ENCODE data around the gene ARHGAP33.
"Not testable (repeated sequence)": the region's sequence is repeated elsewhere in the genome, so short reads cannot be mapped to it uniquely, and the experiment has no call there.

The ARHGAP33 gene

DNA sequence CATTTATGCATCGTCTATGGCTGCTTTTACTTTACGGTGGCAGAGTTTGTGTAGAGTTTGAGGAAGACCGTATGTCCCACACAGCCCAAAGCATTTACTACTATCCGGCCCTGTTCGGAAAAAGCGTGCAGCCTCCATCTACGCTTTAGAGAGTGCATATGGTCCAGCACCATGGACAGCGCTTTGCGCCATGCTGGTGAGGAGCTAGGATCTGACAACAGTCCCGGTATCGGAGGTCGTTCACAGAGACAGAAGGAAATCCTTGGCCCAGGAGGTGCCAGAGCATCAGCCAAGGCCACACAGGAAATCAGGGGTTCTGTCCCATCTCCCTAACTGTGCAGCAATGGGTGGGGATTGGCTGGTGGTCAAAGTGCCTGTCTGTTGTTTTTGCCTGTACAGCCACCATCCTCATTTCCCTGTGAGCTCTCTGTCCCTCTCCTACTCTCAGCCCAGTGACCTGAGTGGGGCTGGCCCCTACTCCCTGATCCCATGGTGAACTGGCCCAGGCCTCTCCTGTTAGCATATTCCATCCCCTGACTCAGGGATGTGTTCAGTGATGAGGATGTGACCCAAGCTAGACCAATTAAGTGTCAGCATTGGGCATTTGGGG, 53.4 kb downstream of the ARHGAP33 start:
- peak; percentile 71 for DNase-seq (ENCODE audit: insufficient read length, low spot score)

DNA sequence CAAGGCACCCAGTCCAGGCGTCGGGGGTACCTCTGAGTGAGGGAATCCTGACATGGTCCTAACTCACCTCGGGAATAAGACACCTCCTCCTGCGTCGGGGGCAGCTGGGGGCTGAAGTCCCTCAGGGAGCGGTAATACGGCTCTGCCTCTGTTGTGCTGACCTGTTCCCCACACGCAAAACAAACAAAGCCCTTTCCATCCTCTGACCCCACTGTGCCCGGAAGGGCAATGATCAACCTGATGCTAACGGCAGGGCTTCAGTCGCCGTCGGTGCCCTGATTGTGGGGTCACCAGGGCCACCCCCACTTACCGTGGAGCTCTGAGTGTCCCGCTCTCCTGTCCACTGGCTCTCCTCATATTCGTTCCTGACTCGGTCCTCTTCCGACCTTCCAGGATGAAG, 55.6 kb downstream of the ARHGAP33 start:
- FAIRE-seq (no peak), DNase-seq (ENCODE audit: insufficient read length, low spot score) (no peak)

More for the DNA sequence above, 53.4 kb downstream of the ARHGAP33 start:
- FAIRE-seq = peak; percentile 48

DNA sequence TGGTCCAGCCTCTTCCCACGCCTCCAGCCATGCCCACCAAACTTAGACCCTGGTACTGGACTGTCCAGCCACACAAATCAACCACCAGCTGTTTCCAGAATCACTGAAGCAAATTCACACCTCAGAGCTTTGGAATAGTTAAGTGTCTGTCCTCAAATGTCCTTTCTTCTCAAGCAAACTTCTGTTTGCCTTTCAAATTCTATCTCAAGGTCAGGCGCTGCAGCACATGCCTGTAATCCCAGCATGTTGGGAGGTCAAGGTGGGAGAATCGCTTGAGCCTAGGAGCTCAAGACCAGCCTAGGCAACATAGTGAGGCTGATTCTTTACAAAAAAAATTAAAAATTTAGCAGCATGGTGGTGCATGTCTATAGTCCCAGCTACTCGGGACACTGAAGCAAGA, 56.7 kb downstream of the ARHGAP33 start:
- no peak for DNase-seq (ENCODE audit: insufficient read length, low spot score)
- no peak for FAIRE-seq

DNA sequence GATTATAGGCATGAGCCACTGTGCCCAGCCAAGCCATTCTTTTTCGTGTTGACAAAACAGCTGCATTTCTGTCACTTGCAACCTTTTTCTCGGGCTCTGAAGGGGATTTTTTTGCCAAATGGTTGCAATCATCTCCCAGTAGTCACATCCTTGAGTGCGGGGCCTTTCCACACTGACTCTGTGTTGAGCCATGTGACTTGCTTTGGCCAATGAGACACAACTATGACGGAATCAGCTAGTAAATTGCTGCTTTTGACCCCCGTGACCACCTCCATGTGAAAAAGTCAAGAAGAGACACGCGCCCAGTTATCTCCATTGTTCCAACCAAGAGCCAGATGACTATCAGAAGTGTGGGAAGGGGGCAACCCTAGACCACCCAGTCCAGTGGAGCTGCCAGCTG, 58.6 kb downstream of the ARHGAP33 start:
- FAIRE-seq (no peak), DNase-seq (ENCODE audit: insufficient read length, low spot score) (no peak)

DNA sequence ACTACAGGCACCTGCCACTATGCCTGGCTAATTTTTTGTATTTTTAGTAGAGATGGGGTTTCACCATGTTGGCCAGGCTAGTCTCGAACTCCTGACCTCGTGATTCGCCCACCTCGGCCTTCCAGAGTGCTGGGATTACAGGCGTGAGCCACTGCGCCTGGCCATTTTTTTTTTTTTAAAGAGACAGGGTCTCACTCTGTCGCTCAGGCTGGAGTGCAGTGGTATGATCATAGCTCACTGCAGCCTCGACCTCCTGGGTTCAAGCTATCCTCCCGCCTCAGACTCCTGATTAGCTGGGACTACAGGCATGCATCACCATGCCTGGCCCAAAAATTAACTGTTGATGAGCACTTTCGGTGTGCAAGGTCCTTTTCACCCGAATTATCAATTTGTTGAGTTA, 60.7 kb downstream of the ARHGAP33 start:
- not testable (repeated sequence) for FAIRE-seq

More for the DNA sequence above, 60.7 kb downstream of the ARHGAP33 start:
- DNase-seq (ENCODE audit: insufficient read length, low spot score) = not testable (repeated sequence)

All from HTR-8/SVneo (cell line).